HG03565 (cell line): ENCODE data around the gene NSL1.

Experiments
- ATAC-seq: cut with Tn5 transposase; IDR thresholded peaks from one replicate; pipeline ENCODE4 v1.9.1; 2021; ENCODE audit warnings: mild to moderate bottlenecking, moderate library complexity; ENCODE audit not compliant: unreplicated experiment

NSL1 gene

DNA sequence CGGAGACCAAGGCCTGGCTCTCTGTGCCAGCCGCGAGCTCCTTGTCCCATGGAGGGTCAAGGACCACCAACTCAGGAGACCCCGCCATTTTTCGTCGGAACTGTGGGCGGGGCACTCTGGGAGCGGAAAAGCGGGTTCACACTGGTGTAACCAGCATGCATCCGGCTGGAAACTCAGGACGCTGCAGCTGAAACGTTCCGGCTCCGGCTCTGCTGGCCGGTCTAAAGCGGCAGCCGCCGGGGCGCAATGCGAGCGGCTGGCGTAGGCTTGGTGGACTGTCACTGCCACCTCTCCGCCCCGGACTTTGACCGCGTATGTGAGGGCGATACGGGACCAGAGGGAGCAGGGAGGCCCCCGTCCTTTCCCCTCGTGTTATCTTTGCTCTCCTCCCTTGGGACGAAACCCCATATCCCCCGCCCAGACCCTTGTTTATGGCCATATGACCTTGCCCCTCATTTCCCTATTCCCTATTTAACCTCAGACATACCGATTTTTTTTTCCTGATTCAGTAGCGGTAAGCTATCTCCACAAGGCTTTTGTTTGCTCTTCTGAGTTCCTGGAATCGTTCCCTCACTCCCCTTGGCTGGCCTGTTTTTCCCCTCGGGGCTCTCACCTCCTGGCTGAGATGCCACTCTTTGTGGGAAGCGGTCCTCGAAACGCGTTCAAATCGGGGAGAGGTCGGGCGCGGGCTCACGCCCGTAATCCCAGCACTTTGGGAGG is at the start of gene NSL1, which contains the start of gene TATDN3:
Gene NSL1 (minus strand): TSS at position 102 of the 720 bp plus-strand sequence. CDS start 14 bp downstream, at position 88.
Gene TATDN3 (plus strand): TSS at position 219 of the 720 bp plus-strand sequence. CDS start 28 bp downstream, at position 247.
- peak; percentile 66 for ATAC-seq

DNA sequence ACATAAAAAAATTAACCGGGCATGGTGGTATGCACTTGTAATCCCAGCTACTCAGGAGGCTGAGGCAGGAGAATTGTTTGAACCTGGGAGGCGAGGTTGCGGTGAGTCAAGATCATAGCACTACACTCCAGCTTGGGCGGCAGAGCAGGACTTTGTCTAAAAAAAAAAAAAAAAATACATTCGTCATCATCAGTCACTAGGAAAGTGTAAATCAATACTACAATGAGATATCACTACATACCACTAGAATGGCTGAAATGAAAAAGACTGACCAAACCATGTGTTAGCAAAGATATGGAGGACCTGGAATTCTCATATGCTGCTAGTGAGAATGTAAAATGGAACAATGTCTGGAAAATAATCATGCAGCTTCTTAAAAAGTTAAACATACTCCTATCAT is 46.6 kb upstream of the NSL1 start:
- no peak for ATAC-seq

- ATAC-seq, result peak; percentile 66
Measured at GRCh38 chr1:212833211-212834207, 41.9 kb upstream of the NSL1 start.

DNA sequence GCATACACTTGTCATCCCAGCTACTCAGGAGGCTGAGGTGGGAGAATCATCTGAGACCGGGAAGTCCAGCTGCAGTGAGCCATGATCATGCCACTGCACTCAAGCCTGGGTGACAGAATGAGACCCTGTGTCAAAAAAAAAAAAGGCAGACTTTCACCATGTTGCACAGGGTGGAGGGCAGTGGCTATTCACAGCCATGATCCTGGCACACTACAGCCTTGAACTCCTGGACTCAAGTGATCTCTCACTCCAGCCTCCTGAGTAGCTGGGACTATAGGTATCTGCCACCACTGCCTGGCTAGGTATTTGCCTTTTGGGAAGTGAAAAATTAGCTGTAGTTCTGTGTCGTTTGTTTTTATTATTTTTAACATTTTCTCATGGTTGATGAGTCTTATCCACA is 36.8 kb upstream of the NSL1 start:
- no peak for ATAC-seq

GRCh38 chr1:212827831-212828278 is 36.3 kb upstream of the NSL1 start:
- ATAC-seq, result no peak

DNA sequence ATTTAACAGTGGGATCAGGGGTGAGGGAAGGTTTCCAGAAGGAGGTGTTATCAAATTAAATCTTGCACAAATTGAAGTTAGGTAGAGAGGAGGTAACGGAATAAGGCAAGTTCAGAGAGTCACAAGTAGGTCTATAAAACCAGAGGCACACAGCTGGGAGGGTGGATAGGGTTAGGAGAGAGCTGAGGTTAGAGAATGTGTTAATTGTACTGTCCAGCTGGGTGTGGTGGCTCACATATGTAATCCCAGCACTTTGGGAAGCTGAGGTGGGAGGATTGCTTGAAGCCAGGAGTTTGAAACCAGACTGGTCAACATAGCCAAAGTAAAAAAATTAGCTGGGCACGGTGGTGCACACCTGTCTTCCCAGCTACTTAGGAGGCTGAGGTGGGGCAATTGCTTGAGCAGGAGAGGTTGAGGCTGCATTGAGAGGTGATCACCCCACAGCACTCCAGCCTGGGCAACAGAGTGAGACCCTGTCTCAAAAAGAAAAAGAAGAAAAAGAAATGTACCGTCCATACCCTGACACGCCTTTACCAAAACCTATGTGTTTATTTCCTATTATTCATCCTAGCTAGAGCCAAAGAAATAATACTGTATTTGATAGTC is 35.7 kb upstream of the NSL1 start:
- no peak for ATAC-seq

GRCh38 chr1:212825798-212826452 is 34.3 kb upstream of the NSL1 start:
- ATAC-seq, result no peak

- no peak for ATAC-seq
Measured at GRCh38 chr1:212824201-212824600, 32.6 kb upstream of the NSL1 start.

- no peak for ATAC-seq
Measured at GRCh38 chr1:212822956-212823355, 31.4 kb upstream of the NSL1 start.

GRCh38 chr1:212820969-212821368 is 29.4 kb upstream of the NSL1 start:
- no peak for ATAC-seq

GRCh38 chr1:212819726-212820125 is 28.1 kb upstream of the NSL1 start:
- ATAC-seq, result peak; percentile 72

DNA sequence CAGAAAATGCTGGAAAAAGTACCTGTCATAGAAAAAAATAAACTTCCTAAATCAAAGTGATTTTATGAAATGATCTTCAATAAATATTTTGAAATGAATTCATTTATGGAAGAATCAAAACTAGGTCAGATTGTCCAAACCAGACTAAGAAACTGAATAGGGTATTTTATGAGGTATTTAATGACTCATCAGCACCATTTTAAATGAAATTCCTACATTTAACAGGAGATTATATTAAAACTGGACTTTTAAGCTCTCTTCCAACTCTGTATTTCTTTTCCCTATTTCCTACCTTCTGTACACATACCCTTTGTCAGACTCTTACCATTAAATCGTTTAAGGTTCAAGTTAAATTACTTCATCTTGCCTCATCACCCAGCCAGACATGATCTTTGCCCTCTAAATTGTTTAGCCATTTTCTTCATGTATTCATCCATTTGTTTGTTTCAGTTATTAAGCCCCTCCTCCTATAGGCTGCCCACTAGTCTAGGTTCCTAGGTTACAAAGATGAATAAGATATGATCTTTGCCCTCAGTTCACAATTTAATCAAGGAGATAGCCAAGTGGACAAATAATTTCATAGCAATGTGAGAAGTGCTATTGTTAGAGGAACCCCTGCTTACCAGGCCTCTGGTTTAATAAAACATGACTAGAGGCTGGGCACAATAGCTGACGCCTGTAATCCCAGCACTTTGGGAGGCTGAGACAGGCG is 25.1 kb upstream of the NSL1 start:
- ATAC-seq, result no peak

DNA sequence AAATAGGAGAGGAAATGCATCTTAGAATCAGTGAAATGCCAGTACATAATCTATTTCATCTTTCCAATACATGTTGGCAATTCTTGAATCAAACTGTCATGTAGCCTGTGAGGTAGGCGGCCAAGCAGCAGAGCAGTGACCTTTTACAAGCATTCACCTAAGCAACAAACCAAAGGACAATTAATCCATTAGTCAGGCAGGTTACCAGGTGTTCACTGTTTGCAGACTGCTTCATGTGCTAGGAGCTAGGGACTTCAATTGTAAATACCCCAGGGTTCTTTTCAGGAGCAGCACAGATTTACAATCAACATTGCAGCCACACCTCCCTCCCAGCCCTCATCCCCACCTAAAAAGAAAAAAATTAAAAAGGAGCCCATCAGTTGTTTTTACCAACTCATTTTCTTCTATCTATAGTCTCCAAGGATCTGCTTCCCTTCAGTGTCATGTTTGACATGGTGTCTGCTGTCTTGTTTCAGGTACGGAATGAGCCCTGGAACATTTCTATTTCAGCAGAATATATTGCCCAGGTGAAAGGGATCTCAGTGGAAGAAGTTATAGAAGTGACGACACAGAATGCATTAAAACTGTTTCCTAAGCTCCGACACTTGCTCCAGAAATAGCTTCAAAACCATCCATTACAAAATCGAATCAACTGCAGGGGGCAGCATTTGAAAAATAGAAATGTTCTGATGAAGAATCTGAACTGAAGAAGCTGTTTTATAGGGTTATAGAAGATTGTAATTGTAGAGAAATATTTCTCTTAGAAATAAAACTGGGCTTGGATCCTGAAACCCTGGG is 23.2 kb upstream of the NSL1 start:
- no peak for ATAC-seq

GRCh38 chr1:212805767-212806166 is 14.2 kb upstream of the NSL1 start:
- no peak for ATAC-seq

GRCh38 chr1:212797681-212798080 is 6.1 kb upstream of the NSL1 start:
- ATAC-seq, result no peak

- peak; percentile 78 for ATAC-seq
Measured at GRCh38 chr1:212794561-212795014, 3.0 kb upstream of the NSL1 start.

DNA sequence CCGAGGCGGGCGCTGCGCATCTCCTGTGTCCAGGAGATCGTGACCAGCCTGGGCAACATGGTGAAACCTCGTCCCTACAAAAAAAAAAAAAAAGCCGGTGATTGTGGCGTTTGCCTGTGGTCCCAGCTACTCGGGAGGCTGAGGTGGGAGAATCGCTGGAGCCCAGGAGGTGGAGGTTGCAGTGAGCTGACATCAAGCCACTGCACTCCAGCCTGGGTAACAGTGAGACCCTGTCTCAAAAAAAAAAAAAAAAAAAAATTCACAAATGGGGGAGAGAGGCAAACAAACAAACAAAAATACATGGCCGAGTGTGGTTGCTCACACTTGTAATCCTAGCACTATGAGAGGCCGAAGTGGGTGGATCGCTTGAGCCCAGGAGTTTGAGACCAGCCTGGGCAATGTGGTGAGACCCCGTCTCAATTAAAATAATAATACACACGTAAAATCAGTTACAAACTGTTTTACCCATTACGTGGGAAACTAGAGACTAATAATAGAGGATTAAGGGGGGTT is 875 bp upstream of the NSL1 start:
- ATAC-seq, result no peak

- ATAC-seq, result peak; percentile 26
Measured at GRCh38 chr1:212791261-212791675, 309 bp downstream of the NSL1 start.

- no peak for ATAC-seq
Measured at GRCh38 chr1:212785871-212786270, 5.7 kb downstream of the NSL1 start.
